ENCODE data around the gene ASIC1.
"Not testable (repeated sequence)": the region's sequence is repeated elsewhere in the genome, so short reads cannot be mapped to it uniquely, and the experiment has no call there.

Gene ASIC1

GRCh38 chr12:50024805-50025186 is 32.6 kb upstream of the ASIC1 start:
- no peak for DNase-seq (ENCODE audit: extremely low spot score)
- CTCF ChIA-PET, result interaction anchor here (0.6 to 1.6 kb wide), 3 partner anchors 9 to 16 kb away, joined by 3 to 7 read pairs (median 4); no protein-coding TSS in a partner anchor
- POLR2A ChIA-PET, result interaction anchor here (0.7 to 1.9 kb wide), 10 partner anchors 8 to 283 kb away, joined by 3 to 8 read pairs (median 4); partner anchors contain the start of gene COX14
- TF ChIP-seq LEF1 (IDR thresholded peaks at IDR 0.05; ENCODE audit: borderline replicate concordance), result no peak
- no peak for TF ChIP-seq FOXM1 (IDR thresholded peaks at IDR 0.05; ENCODE audit: borderline replicate concordance)
- TF ChIP-seq TARDBP (IDR thresholded peaks at IDR 0.05), result no peak
- TF ChIP-seq ARNT (IDR thresholded peaks at IDR 0.05), result no peak
- TF ChIP-seq BHLHE40 (IDR thresholded peaks at IDR 0.05; ENCODE audit: borderline replicate concordance), result no peak
- no peak for TF ChIP-seq HDGF (IDR thresholded peaks at IDR 0.05; ENCODE audit: borderline replicate concordance)
- TF ChIP-seq FOXA1 (IDR thresholded peaks at IDR 0.05), result no peak
- no peak for TF ChIP-seq FOXK2 (IDR thresholded peaks at IDR 0.05)
- TF ChIP-seq ELF4 (IDR thresholded peaks at IDR 0.05), result no peak
- TF ChIP-seq ZNF384 (IDR thresholded peaks at IDR 0.05), result no peak

- peak; percentile 97 for DNase-seq (ENCODE audit: extremely low spot score)
- CTCF ChIA-PET, result interaction anchor here (0.6 to 1.6 kb wide), 2 partner anchors 9 to 14 kb away, joined by 4 to 7 read pairs; no protein-coding TSS in a partner anchor
- POLR2A ChIA-PET, result interaction anchor here (0.7 to 1.9 kb wide), 11 partner anchors 9 to 284 kb away, joined by 3 to 8 read pairs (median 3); partner anchors contain the start of gene COX14
- TF ChIP-seq ELF4 (IDR thresholded peaks at IDR 0.05) (peak; percentile 93), FOXM1 (IDR thresholded peaks at IDR 0.05; ENCODE audit: borderline replicate concordance) (peak; percentile 96), ZNF384 (IDR thresholded peaks at IDR 0.05) (peak; percentile 100), PKNOX1 (IDR thresholded peaks at IDR 0.05) (peak; percentile 77), HDGF (IDR thresholded peaks at IDR 0.05; ENCODE audit: borderline replicate concordance) (no peak), L3MBTL2 (conservative IDR thresholded peaks at IDR 0.05) (peak; percentile 82), SUZ12 (IDR thresholded peaks at IDR 0.05) (no peak)
Measured at GRCh38 chr12:50025187-50026059, 32.0 kb upstream of the ASIC1 start, which contains the start of gene RACGAP1. Gene RACGAP1, minus strand, starts transcription at chr12:50025494. Its CDS starts 8,779 bp downstream, at chr12:50016715.

GRCh38 chr12:50026691-50027090 is 30.7 kb upstream of the ASIC1 start:
- ChIA-PET POLR2A (interaction anchor here (1.1 kb wide), 1 partner anchor 39 kb away, joined by 3 read pairs; no protein-coding TSS in a partner anchor), CTCF (no interaction called here)
- TF ChIP-seq ELF4 (IDR thresholded peaks at IDR 0.05) (no peak), BHLHE40 (IDR thresholded peaks at IDR 0.05; ENCODE audit: borderline replicate concordance) (no peak), FOXK2 (IDR thresholded peaks at IDR 0.05) (no peak), ZNF384 (IDR thresholded peaks at IDR 0.05) (no peak), ARNT (IDR thresholded peaks at IDR 0.05) (no peak), CTBP1 (IDR thresholded peaks at IDR 0.05; ENCODE audit: borderline replicate concordance) (no peak), LEF1 (IDR thresholded peaks at IDR 0.05; ENCODE audit: borderline replicate concordance) (no peak), PKNOX1 (IDR thresholded peaks at IDR 0.05) (no peak), TARDBP (IDR thresholded peaks at IDR 0.05) (no peak), SUZ12 (IDR thresholded peaks at IDR 0.05) (no peak), SP1 (IDR thresholded peaks at IDR 0.05) (no peak), FOXA1 (IDR thresholded peaks at IDR 0.05) (no peak), L3MBTL2 (conservative IDR thresholded peaks at IDR 0.05) (no peak), NFRKB (IDR thresholded peaks at IDR 0.05) (no peak), HDGF (IDR thresholded peaks at IDR 0.05; ENCODE audit: borderline replicate concordance) (no peak)
- DNase-seq (ENCODE audit: extremely low spot score), result no peak

- CTCF ChIA-PET, result interaction anchor here (1.4 to 1.8 kb wide), 2 partner anchors 8 to 63 kb away, joined by 4 to 5 read pairs; no protein-coding TSS in a partner anchor
- DNase-seq (ENCODE audit: extremely low spot score); POLR2A ChIA-PET: not testable (repeated sequence)
Measured at GRCh38 chr12:50030449-50030848, 26.9 kb upstream of the ASIC1 start.

GRCh38 chr12:50032515-50032853 is 24.9 kb upstream of the ASIC1 start:
- DNase-seq (ENCODE audit: extremely low spot score), result no peak
- ChIA-PET POLR2A (no interaction called here), CTCF (no interaction called here)
- no peak for TF ChIP-seq FOXA1 (IDR thresholded peaks at IDR 0.05)
- no peak for TF ChIP-seq SP1 (IDR thresholded peaks at IDR 0.05)
- no peak for TF ChIP-seq BHLHE40 (IDR thresholded peaks at IDR 0.05; ENCODE audit: borderline replicate concordance)
- TF ChIP-seq CTBP1 (IDR thresholded peaks at IDR 0.05; ENCODE audit: borderline replicate concordance), result no peak
- no peak for TF ChIP-seq ZNF384 (IDR thresholded peaks at IDR 0.05)
- TF ChIP-seq FOXM1 (IDR thresholded peaks at IDR 0.05; ENCODE audit: borderline replicate concordance), result no peak
- no peak for TF ChIP-seq ELF4 (IDR thresholded peaks at IDR 0.05)

GRCh38 chr12:50032854-50033581 is 24.4 kb upstream of the ASIC1 start:
- no peak for TF ChIP-seq TARDBP (IDR thresholded peaks at IDR 0.05)
- POLR2A ChIA-PET, result no interaction called here
- DNase-seq (ENCODE audit: extremely low spot score), result no peak
- CTCF ChIA-PET, result no interaction called here
